Subcutaneous adipose tissue (tissue), 4 donors: ENCODE measurements around the gene ACTG1. TPM values are rescaled to one million over a fixed set of nuclear protein-coding genes. Genes with fewer than 3 reads are reported as not detected.

Experiments used
- CTCF ChIP-seq: fragments of 450-650 bp; IDR thresholded peaks from one replicate; pipeline ENCODE4 v1.5.1; 2016; ENCODE audit warnings: low read depth, mild to moderate bottlenecking, control low read depth, antibody characterized with exemption, moderate library complexity
- total RNA-seq, 4 donors: library from RNA; depleted of rRNA; stranded (reverse); fragments of >200 nt; gene quantifications; one replicate each; pipeline ENCODE4 v1.1.0, GENCODE V29; 2016

ACTG1 gene
- total RNA-seq, 4 donors from 2014 or later = 1,095 to 1,902 (median 1,493) TPM

DNA sequence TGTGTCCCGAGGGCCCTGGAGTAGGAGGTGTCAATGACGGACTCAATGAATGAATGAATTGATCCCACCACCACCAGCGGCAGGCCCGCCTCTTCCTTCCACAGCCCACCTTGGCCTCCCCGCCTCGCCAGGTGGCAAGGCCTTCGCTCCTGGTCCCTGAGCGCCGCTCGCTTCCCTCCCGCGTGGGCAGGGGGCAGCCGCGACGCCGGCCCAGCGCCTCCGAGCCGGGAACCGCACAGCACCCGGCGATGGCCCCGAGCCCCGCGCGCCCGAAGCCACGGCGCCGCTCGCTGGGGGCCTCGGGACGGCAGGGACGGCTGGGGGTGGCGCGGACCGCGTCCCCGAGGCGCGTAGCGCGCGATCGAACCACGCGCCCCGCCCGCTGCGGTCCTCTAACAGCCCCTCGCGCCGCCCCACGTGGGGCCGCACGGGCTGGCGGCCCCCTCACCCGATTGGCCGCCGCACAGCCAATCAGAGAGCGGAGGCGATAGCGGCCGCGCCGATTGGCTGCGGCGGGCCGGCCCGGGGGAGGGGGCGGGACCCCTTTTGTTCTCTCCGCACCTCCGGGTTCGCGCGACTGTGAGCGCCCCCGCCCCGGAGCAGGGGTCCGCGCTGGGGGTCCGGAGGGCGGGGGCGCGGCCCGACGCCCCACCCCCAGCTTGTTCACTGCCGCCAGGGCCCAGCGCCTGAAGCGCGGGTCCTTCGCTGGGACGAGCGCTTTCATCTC lies 31.4 kb downstream of the ACTG1 start:
- TF ChIP-seq CTCF = no peak

DNA sequence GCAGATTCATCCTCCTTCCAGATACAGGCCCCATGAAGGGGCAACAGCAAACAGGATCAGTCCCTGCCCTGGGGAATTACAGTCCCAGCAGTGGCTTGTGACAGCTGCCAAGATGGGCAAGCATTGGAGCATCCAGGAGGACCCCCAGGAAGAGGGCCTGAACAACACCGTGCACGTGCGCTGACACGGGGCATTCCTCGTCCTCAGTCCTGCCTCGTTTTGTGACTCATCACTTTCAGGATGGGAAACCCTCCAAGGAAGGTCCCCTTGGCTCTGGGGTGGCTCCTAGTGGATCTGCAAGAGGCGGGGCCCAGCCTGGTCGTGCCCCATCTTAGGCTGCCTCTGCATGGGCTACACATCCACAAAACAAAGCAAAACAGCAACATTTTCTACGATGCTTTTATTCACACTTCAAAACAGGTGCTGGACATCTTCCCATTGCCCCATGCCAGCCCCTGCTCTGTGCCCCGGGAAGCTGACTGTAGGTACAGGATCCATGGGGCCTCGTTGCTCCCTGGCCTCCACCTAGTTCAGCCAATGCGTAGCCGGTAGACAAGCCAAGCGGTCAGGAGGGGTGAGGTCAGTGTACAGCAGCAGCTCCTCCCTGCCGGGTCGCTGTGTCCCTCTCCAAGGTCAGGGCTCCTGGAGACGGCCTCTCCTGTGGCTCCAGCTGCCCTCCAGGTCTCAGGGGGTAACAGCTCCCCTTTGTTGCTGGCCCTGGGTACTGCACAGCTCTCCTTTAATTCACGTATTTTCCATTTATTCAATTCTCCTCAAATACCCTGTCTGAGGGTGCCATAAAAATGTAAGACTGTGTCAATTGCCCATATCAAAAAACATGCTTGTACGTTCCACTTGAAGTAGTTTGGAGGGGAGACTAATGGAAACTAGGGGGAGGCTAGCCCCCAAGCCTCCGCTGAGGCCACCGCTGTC lies 32.2 kb downstream of the ACTG1 start:
- TF ChIP-seq CTCF = no peak

- no peak for TF ChIP-seq CTCF
Observed at GRCh38 chr17:81479175-81480071, 33.2 kb downstream of the ACTG1 start.

- no peak for TF ChIP-seq CTCF
Observed at GRCh38 chr17:81478119-81478518, 34.5 kb downstream of the ACTG1 start.

DNA sequence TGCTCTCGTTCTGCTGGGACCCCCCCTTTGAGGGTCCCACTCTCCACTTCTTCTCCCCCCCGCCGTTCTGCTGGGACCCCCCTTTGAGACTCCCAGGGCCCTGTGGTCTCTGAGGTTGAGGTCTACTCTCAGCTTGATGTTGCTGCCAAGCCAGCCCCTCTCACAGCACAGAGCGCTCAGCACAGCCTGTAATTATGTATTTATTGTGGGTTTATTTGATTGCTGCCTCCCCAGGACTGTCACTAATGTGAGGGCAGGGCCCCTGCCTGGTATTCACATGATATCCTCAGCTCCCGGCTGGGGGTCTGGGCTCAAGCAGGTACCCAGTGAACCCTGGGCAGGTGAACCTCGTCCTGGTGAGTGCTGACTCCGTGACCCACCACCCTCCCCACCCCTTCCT lies 35.4 kb downstream of the ACTG1 start:
- no peak for TF ChIP-seq CTCF

GRCh38 chr17:81476635-81477034 lies 36.0 kb downstream of the ACTG1 start:
- TF ChIP-seq CTCF = no peak
